HG02759 (cell line): ENCODE results near the gene SLC22A7.
"Not testable (repeated sequence)": the region's sequence is repeated elsewhere in the genome, so short reads cannot be mapped to it uniquely, and the experiment has no call there.

ENCODE experiments used
- ATAC-seq: cut with Tn5 transposase; IDR thresholded peaks from one replicate; pipeline ENCODE4 v1.9.1; 2021; ENCODE audit warnings: mild to moderate bottlenecking, moderate library complexity; ENCODE audit not compliant: unreplicated experiment

The SLC22A7 gene

DNA sequence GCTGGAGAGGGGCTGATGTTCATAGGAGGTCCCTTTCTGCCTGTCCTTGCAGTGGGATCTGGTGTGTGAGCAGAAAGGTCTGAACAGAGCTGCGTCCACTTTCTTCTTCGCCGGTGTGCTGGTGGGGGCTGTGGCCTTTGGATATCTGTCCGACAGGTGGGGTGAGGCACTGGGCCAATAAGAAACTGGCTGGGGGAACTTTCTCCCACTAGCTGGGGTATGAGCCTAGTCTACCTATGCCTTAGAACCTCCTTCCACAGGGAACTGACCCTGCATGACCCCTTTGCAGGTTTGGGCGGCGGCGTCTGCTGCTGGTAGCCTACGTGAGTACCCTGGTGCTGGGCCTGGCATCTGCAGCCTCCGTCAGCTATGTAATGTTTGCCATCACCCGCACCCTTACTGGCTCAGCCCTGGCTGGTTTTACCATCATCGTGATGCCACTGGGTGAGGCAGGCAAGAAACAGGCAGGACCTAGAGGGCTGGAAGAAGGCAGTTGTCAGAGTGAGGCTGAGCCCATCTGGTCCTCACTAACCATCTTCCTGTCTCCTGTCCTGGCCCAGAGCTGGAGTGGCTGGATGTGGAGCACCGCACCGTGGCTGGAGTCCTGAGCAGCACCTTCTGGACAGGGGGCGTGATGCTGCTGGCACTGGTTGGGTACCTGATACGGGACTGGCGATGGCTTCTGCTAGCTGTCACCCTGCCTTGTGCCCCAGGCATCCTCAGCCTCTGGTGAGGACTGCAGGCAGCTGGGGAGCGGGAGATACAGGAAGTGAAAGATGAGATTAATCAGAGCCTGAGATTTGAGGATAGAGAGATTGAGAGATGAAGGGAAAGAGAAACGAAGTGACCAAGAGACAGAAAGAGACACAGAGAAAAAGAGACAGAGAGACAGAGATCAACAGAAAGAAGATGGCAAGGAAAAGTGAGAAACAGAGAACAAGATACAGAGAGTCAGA, 1.6 kb downstream of the SLC22A7 start:
- no peak for ATAC-seq

DNA sequence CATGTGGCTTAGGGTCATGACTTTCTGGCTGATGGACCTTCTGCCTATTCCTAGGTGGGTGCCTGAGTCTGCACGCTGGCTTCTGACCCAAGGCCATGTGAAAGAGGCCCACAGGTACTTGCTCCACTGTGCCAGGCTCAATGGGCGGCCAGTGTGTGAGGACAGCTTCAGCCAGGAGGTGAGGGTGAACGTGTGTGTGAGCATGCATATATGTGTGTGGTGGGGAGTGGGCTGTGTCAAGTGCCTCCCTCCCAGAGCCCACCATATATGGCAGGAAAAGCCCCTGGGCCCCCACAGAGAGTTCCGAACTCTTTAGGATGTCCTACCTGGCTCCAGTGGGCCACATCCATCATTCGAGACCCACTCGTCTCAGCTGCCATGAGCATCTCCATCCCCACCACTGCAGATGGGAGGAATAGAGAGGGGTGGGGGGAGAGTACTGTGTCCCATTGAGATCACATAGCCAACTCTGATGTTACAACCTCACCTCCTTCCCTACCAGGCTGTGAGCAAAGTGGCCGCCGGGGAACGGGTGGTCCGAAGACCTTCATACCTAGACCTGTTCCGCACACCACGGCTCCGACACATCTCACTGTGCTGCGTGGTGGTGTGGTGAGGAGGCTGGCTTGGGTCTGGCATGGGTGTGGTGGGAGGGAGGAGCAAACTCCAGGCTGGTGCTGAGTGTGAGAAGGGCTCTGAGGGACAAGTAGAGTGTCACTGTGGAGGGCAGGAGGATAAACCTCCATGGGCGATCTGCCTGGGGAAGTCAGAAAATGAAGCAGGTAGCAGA, 3.2 kb downstream of the SLC22A7 start:
- ATAC-seq = no peak

DNA sequence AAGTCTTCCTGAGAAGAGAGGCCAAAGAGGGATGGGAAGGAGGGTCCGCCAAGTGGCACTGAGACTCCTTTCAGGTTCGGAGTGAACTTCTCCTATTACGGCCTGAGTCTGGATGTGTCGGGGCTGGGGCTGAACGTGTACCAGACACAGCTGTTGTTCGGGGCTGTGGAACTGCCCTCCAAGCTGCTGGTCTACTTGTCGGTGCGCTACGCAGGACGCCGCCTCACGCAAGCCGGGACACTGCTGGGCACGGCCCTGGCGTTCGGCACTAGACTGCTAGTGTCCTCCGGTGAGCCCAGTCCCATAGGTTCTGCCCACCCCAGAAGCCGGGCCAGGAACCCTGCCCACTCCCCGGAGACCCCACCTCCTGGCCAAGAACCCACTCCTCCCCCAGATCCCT, 4.1 kb downstream of the SLC22A7 start:
- ATAC-seq = no peak

DNA sequence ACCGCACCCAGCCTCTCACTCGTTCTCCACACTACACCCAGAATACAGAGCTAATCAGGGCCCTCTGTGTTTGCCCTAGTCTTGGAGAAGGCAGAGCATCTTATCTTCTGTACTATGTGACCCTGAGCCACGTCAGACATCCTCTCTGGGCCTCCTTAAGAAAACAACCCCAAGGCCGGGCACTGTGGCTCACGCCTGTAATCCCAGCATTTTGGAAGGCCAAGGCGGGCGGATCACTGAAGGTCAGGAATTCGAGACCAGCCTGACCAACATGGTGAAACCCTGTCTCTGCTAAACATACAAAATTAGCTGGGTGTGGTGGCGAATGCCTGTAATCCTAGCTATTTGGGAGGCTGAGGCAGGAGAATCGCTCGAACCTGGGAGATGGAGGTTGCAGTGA, 4.9 kb downstream of the SLC22A7 start:
- not testable (repeated sequence) for ATAC-seq

DNA sequence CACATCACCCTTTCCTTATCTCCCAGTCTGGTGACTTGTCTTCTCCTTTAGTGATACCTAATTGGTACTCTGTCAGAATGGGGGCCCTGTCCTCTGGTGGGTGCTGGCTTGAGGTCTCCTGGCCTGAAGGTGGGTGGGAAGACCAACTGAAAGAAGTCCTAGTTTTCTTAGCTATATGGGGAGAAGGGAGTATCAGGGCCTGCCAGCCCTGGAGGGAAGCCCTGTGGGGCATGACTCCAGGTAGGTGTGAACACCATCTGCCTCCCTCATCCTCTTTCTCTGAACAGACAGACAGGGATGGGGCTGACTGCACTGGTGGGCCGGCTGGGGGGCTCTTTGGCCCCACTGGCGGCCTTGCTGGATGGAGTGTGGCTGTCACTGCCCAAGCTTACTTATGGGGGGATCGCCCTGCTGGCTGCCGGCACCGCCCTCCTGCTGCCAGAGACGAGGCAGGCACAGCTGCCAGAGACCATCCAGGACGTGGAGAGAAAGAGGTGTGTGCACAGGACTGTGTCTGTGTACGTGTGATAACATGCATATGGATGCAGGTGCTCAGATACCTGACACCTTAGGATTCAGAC, 5.8 kb downstream of the SLC22A7 start:
- ATAC-seq = no peak

DNA sequence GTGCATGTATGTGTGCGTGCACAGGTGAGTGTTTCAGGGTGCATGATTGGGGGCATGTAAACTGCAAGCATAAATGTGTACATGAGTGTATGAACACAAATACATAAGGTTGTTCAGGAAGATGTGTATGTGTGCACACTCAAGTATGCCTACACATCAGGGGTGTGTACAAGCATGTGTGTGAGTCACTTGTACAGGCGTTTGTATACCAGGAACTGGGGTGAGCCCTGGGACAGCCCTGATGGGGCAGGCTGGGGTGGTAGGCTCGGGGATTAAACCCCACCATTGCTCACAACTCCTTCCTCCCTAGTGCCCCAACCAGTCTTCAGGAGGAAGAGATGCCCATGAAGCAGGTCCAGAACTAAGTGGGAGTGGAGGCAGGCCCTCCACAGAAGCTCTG, 6.3 kb downstream of the SLC22A7 start:
- no peak for ATAC-seq

DNA sequence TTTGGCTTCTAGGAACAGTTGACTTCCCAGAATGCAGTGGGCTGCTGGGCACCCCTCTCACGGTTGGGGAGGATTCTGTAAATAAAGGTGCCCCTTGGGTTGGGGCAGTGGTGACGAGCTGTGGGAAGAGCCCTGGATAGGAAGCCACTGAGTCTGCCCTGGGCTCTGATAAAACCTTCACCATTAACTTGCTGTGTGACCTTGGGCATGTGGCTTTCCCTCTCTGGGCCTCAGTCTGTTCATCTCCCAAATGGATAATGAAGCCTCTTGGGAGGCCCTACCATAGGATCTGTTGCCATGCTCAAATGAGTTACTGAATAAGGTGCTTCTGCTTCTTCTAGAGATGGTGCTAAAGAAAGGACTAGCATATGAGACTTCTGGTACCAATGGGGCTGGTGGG, 6.8 kb downstream of the SLC22A7 start:
- no peak for ATAC-seq

DNA sequence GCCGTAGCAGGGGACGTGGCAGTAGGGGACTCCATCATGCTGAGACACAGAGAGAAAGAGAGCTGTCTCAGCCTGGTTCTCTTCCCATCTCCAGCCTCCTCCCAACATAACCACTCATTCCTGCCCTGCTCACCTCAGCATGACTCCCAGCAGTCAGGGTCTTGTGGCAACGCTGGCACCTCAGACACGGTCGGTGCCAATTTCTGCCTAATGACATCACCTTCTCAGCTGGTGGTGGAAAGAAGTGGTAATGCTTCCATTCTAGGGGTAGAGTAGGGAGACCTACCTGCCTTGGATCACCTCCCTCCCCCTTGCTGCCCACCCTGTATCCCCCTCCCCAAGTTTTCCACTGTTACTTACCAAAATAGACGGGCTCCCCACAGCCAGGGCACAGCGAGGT, 8.0 kb downstream of the SLC22A7 start:
- no peak for ATAC-seq

DNA sequence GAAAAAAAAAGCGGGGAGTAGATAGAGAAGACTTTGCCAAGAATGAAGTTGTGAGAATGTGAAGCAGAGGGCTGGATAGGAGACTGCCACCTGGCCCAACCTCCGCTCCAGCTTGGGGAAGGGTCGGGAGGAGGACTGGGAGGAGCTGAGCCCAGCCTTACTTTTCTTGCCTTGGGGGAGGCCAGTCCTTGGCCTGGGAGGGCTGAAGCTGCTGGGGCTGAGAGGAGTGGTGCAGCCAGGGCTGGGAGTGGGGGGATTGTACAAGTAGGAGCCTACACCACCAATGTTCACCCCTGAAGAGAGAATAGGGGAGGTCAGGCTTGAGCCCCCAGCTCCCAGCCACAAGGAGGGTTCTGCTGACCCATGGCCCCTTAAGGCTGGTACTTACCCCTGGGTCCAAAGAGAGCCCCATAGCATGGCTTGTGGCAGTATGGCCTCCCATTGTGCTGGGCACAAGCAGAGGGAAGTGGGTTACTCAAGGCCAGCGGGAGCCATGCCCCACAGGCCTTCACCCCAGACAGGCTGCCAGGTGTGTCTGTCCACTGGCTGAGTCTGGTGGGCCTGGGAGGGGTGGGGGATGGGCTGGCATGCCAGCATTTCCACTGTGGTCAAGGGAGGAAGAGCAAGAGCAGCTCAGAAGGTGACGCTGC, 9.5 kb downstream of the SLC22A7 start:
- no peak for ATAC-seq

DNA sequence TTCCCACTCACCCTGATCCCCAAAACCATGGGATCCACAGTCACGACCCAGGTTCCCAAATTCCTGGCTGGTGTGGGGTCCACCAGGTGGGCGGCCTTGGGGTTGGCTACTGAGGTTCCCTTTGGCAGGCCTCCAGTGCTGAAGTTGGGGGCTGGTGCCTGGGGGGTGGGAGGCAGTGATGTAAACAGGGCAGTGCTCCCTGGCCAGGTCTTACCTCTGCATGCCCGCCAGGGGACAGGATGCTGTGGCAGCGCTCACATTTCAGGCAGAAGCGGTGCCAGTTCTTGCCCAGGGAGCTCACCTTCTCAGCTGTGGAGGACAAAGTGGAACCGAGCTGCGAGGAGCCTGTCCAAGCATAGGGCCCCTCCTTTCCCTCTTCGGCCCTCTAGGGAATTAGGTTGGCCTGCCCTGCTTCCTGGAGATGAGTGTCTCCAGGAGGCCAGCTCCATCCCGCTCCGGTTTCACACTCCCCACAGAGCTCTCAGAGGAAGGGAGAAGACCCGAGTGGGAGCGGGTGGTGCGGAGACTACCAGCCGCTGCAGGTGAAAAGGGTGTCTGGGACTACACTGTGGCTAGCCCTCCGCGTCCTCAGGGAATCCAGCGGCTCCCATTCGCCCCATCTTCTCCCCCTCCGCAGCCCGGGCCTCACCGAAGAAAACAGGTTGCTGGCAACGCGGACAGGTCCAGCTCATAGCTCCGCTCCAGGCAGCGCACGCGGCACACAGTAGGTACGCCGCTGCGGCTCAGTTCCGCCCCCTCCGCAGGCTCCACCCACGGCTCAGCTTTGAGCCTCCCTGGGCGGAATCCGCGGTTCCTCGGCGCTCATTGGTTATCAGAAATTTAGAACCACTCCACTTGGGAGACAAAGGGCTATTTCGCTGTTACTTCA, 10.3 kb downstream of the SLC22A7 start, which contains the start of gene CRIP3:
Gene CRIP3 (minus strand): TSS at position 726 of the 889 bp plus-strand sequence. CDS start 34 bp downstream, at position 692.
- ATAC-seq = peak; percentile 68

DNA sequence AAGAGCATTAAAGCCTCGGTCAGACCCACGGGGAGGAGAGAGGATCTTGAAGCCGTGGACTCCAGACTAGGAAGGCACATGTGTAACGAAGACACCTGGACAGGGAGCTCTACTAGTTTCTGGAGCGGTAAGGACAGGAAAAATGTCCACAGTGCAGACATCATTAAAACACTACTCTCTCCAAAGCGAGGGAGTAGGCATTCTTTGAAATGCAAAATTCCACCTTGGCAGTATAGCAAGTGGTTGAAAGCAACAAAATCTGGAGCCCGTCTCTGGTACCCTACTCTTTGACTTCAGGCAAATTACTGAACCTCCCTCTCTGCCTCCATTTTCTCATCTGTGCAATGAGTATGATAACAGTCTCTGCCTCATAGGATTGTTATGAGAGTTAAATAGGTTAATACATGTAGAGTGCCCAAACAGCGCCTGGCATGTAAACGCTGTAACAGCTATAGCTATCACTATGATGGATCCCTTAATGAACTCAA, 11.0 kb downstream of the SLC22A7 start:
- ATAC-seq = peak; percentile 9

DNA sequence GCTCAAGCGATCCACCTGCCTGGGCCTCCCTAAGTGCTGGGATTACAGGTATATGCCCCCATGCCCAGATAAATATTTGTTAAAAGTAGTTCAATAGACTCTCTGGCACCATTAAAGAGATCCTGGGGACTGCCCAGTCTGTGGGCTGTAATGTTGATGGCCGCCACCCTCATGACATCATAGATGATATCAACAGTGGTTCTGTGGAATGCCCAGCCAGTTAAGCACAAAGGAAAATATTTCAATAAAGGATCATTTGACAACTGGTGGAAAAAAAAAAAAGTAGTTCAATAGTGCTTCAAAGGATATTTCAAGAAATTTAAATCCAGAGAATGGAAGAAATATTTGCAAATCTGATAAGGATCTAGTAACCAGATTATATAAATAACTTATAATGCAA, 12.1 kb downstream of the SLC22A7 start:
- ATAC-seq = no peak

DNA sequence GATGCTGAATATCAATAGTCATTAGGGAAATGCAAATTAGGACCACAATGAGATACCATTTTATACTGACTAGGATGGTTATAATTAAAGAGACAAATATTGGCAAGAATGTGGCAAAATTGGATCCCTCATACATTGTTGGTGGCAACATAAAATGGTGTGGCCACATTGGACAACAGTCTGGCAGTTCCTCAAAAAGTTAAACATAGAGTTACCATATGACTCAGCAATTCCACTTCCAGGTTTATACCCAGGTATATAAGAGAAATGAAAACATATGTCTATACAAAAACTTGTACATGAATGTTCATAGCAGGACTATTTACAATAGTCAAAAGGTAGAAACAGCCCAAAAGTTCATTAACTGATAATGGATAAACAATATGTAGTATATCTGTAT, 12.6 kb downstream of the SLC22A7 start:
- no peak for ATAC-seq

DNA sequence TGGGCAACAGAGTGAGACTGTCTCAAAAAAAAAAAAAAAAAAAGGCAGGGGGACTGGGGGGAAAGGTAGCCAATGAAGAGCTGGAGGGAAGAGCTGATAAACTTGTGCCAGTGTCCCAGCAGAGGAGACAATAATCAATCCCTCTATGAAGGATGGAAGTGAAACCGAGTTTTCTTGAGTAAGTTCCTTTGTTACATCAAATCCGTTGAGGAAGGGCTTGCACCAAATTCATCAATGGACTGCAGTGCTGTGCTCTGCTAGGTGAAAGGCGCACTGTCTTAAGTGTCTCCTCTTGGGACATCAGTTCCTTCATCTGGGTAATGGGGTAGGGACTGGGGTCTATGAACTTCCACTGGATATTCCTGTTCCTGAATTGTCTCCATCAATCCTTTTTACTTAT, 13.6 kb downstream of the SLC22A7 start:
- no peak for ATAC-seq

DNA sequence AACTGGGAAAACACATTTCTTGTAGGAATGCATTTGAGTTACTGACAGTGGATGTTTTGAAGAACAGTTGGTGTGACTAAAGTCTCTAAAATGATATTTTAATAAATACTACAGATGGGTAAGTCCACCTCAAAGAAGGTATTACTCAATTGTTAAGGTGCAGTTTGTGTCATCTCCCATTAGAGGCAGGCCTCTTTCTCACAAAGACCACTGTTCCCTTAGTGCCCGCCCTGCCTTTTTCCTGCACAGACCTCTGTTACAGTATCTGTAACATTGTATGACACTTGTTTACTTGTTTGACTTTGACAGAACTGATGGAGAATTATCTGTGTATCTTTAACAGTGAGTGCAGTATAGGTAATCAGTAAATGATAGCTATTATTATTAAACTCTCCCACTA, 15.8 kb downstream of the SLC22A7 start:
- ATAC-seq = no peak

DNA sequence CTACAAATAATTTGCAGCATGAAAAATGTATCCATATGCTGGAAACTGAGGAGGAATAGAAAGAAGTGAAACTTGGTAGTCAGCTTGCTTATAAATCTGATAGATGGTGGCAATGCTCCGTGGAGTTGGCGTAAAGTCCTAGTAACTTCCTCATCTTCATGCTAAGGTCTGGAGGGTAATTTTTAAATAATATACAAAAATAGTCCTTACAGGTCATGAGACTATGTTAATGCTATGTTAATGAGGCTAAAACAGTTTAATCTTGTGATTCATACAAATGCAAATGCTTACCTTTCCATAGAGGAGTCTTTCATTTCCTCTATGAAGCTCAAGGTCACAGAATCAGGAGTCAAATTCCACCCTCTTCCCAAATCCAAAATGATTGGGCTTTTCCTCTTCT, 20.0 kb downstream of the SLC22A7 start:
- no peak for ATAC-seq

DNA sequence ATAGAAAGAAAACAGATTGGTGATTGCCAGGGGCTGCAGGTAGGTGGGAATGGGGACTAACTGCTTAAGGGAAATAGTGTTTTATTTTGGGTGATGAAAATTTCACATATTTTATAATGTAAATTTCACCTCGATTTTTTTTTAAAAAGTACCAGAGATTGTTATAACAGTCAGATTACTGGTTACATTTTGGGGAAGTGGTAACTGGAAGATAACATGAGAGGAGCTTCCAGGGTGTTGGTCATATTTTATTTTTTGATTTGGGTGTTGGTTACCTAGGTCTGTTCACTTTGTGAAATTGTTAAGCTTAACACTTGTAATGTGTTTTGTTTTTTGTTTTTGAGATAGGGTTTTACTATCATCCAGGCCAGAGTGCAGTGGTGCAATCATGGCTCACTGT, 27.8 kb downstream of the SLC22A7 start:
- ATAC-seq = no peak

DNA sequence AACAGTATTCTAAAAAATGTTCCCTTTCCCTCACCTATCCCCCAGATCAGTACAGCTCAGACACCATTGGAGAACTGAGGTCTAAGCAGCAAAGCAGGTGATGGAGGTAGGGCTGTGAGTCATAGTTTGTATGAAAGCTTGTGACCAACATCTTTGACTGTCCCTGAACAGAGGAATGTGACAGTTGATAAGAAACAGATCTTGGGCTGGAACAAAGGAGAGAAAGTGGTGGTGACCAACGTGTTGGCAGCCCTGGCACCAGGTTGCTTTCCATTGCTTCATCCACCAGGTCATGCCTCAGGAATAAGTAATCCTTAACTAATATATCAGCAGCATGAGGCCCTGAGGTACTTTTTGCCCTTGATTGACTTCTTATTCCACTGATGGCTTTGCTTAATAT, 30.5 kb downstream of the SLC22A7 start:
- ATAC-seq = no peak

DNA sequence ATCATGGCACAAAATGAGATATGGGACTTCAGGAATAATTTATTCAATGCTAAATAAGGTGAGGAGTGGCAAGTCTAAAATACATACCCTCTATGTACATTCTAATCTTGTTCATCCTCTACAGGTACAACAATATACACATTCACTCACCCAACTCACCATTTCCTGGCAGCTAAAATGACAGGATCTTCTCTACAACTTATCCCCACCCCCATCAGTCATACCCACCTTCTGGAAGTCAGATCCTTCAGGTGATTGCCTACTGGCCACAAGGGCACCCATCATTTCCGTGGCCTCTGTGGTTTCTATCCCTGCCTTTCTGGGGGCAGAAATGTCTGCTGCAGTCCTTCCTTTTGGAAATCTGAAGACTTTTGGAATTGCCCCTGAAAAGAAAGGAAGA, 33.4 kb downstream of the SLC22A7 start:
- no peak for ATAC-seq

DNA sequence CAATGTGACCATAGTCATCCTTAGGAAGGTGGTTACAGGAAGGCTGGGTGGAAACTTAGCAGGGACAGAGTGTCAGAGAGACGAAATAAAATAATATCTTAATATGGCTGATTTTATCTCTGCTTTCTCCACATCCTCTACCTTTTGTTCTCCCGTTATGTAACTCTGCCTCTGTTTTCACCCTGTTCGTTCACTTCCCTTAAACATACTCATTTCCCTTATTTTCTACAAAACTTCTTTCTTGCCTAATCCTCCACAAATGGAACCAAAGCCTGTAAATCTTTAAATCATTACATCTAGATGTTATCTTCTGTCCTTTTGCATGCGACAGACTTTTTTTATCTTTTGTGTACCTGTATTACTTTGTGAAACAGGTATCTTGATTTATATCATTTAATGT, 33.8 kb downstream of the SLC22A7 start:
- no peak for ATAC-seq
